GM19043 (cell line): Measurements from ENCODE around the gene ZNF768.
"Not testable (repeated sequence)": the region's sequence is repeated elsewhere in the genome, so short reads cannot be mapped to it uniquely, and the experiment has no call there.

Experiments used
- ATAC-seq: cut with Tn5 transposase; IDR thresholded peaks from one replicate; pipeline ENCODE4 v1.9.1; 2021; ENCODE audit warnings: low read depth; ENCODE audit not compliant: unreplicated experiment

The ZNF768 gene

DNA sequence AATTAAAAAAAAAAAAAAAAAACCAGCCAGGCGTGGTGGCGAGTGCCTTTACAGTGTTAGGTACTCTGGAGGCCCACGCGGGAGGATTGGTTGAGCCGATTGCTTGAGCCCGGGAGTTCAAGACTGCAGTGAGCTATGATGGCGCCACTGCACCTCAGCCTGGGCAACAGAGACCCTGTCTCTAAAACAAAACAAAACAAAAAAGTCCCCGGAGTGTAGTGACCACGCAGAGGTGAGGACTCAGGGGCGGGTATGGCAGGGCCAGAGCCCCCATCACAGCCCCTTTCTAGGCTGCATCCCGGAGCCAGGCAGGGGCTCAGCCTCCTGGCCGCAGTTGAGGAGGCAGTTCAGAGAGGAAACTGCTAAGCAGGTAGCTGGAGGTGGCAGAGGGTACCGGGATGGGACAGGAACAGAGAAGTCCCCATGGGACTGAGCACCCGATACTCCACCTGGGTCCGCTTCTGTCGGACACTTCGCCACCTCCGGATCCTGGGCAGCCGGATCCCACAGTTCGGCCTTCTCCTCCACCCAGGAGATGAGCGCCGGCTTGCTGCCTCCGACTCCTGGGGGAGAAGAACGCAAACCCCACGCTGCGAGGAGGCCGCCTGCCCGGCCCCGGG is 7.5 kb upstream of the ZNF768 start:
- ATAC-seq, result no peak

DNA sequence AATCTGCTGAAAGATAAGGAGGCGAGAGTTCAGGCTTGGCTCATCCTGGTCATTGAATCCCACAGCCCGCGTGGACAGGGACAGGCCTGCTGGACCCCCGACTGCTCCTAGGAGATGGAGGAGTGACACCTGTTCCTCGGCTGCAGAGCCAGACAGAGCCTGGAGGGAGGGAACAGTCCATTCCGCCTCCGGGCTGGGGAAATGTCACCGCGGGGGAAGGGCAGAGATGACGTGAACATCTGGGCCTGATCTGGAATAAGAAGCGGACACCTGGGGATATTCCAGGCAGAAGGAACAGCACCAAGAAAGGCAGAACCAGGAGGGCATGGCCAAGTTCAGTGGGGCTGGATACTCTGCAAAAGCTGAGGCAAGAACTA is 6.8 kb upstream of the ZNF768 start:
- ATAC-seq, result no peak

DNA sequence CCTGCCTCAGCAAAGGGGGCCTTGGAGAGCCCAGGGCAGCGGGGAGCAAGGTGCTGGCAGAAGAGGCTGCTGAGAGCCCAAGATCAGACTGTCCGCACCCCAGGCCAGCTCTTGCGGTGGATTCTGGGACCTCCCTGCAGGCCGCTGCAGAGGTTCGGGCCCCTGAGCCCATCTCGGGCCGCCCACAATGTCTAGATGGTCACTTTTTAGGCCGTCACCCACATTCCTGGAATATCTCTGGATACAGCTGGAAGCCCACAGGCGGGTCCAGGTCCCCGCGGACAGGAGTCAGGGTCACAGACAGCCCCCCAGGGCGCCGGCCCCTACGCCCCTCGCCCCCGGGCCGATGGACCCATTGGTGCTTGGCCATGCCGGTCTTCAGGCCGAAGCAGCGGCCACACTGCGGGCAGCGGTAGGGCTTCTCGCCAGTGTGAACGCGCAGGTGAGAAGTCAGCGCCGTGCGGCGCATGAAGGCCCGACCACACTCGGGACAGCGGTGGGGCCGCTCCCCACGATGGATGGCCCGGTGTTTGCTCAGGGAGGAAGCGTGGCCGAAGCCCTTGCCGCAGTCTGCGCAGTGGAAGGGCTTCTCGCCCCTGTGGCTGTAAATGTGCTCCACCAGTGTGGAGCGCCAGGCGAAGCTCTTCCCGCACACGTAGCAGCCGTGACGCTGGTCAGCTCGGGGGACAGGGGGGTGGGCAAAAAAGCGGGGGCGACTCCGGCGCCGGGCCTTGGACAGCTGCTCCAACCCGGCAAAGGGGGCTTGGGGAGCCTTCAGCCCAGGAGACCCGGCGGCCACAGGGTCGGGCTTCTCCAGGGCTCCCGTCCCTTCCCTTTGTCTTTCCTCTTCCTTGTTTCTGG is 6.1 kb upstream of the ZNF768 start:
- no peak for ATAC-seq

DNA sequence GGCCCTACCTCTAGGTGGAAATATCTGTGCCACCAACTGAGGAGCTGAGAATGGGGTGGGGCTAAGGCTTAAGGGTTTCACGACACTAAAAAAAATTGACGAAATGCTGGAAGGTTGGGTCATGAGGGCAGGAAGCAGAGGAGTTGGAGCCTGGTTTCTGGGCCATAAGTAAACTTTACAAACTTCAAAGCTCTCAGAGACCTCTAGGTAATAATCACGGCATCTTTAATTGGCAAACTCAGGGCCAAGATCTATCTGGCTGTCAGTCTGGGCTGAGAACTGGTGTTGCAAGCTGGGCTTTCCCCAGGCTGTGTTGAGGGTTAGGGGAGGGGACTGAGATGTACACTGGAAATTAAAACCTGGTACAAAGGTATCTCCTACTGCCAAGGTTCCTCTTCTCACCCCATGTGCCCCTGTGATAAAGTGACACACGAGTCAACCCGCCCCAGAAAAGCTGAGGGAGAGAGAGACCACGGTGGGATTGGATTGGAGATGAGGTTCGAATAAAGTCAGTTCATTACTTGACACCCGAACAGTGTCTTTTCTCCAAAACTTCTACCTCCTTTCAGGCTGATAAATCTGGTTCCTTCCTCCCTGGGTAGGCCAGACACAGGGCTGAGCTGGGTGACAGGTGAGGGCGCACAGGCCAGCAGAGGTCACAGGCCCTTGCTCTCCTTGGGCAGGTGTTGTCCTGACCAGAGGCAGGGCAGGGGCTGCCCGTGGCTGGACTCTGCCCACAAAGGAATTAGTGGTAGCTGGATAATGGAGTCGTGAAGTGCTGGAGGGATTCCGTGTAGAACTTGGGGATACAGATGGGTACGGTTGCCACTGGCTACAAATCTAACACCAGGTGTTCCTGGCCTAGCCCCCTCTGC is 4.0 kb upstream of the ZNF768 start:
- ATAC-seq, result no peak

DNA sequence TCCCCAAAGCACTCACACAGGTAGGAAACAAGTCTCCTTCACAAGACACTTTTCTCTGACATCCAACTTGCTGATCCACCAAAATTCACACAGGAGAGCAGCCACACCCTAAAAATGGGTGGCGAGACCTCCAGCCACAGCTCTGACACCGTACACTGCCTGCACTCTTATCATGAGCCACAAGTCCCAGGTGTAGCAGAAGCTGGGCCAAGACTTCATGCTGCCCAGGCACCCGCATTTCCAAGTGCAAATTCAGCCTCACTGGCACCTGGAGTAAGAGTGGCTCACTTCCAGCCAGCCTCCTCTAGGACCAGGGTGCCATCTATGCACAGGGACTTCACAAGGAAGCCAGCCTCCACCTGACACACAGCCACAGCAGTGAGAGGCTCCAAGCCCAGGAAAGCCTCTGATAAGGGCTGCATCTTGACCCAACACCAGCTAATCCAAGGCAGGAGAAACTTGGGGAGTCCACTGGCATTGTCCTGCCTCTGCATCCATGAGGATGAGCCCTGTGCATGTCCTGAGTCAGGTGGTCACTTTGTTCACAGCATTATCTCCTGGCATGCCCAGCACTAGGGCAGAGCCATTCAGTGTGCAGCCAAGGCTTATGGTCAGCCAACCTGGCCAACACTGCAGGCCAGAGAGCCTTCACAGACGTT is 2.6 kb upstream of the ZNF768 start:
- no peak for ATAC-seq

DNA sequence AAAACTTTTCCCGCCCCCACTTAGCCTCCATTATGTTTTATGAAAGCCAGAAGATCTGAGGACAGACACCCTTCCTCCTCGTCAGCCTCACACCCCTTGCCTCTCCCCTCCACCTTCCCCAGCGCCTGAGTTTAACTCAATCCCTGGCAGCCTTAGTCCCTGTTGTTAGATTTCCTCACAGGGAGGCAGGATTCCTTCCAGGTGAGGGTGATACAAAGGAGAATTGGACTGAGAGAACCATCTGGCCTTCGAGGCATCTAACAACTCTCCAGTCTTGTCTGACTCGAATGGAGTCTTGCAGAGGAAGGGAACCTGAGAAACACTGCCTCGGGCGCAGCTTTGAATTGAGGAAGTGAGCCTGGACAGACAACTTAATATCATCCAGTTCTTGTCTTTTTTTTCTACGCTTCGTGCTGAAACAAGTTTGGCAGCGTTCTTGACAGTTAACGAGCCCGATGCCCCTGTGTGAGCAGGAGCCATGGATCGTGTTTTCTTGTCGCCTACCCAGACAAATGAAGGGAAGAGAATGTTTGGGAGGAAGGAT is 1.3 kb upstream of the ZNF768 start:
- no peak for ATAC-seq

DNA sequence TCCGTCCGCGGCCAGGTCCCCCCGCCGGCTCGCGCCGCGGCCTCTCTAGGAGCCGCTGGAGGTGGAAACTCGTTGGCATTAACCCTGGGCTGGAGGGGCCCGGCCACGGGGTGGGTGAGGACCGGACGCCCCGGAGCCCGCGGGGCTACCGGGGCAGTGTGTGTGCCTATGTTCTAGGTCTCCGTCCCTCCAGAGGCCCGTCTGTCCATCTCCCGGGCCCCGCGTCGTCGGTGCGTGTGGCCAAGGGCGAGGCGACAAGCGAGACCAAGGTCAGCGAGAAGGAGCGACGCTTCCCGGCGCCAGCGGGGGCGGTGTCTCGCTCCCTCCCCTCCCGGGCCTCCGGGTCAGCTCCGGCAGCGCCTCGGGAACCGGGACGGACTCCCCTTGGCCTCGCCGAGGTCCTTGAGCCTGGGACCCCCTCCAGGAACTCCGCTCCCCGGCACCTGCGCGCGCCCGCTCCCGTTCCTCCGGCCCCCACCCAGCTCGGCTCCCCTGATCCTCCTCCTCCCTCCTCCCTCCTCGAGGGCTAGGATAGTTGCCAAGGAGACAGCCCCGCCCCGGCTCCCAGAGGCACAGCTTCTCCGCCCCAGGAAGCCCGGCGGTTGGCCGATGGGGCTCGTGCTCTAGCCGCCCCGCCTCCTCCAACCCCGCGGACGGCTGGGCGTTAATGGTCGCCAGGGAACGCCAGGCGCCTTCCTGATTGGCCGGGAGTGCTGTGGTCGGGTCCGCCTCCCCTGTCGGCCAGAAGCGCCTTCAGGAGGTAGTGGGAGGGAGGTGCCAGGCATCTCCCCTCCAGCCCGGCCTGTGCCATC is 663 bp upstream of the ZNF768 start:
- peak; percentile 76 for ATAC-seq

DNA sequence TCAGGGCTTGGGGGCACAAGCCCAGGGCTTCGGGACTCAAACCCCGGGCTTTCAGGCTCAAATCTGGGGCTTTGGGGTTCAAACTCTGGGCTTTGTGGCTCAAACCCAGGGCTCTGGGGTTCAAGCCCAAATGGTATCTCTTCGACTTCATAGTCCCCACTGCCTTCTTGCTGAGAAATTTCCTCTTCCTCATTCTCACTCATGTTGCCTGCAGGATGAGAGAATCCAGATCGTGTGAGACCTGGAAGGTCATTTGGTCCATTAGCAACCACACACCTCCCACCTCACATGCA is 576 bp downstream of the ZNF768 start:
- ATAC-seq, result no peak

DNA sequence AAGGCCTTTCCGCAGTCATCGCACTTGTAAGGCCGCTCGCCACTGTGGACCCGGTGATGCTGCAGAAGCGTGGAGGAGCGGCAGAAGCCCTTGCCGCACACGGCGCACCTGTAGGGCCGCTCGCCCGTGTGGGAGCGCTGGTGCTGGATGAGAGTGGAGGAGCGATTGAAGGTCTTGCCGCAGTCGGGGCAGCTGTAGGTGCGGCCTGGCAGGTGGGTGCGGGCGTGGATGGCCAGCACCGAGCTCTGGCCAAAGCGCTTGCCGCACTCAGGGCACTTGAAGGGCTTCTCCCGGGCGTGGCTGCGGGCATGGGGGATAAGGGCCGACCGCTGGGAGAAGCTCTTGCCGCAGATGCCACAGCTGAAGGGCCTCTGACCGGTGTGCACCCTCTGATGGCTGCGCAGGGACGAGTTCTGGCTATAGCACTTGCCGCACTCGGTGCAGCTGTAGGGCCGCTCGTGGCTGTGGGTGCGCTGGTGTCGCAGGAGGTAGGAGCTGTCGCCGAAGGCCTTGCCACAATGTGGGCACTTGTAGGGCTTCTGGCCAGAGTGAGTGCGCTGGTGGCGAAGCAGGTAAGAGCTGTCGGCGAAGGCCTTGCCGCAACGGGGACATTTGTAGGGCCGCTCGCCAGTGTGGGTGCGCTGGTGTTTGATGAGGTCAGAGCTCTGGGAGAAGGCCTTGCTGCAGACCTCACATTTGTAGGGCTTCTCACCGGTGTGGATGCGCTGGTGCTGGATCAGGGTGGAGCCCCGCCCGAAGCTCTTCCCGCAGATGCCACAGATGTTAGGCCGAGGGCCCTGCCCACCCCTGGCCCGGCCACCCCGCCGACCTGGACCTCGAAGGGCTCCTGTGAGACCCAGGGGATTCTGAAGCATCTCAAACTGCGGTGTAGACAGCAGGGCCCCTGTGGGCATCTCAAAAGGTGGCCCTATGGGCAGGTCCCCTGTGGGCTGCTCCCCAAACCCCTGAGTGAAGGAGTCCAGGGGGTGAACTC is 1.5 kb downstream of the ZNF768 start:
- no peak for ATAC-seq

DNA sequence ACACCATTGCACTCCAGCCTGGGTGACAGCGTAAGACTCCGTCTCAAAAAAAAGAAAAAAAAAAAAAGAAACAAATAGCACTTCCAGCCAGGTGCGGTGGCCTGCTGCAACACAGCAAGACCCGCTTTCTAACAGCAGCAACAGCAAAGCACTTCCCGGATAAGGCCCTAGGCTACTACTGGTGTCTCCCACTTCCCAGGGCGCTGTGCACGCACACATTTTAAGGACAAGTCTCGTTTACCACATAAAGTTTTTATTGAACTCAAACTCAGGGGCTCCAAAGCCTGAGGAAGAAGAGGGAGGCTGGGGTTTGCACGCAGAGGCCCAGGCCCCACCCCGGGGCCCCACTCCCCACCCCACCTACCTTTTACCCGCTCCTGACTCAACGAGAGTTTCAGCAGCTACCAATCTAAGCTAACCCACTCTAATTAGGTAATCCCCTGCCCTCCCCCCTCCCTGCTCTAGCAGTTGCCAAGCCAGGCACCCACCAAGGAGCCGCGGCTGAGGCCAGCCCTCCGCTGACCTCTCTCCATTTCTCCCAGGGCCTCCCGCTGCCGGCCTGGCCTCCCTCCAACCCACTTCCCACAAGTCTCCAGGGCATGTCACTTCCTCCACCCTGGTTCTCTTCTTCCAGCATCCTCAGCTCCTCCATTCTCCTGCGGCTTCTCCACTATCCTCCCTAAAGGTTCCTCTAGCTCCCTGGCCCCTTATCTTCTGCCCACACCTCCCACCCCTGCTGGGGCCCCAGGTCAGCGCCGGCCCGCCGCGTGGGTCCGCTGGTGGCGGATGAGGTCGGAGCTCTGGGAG is 2.4 kb downstream of the ZNF768 start:
- no peak for ATAC-seq

DNA sequence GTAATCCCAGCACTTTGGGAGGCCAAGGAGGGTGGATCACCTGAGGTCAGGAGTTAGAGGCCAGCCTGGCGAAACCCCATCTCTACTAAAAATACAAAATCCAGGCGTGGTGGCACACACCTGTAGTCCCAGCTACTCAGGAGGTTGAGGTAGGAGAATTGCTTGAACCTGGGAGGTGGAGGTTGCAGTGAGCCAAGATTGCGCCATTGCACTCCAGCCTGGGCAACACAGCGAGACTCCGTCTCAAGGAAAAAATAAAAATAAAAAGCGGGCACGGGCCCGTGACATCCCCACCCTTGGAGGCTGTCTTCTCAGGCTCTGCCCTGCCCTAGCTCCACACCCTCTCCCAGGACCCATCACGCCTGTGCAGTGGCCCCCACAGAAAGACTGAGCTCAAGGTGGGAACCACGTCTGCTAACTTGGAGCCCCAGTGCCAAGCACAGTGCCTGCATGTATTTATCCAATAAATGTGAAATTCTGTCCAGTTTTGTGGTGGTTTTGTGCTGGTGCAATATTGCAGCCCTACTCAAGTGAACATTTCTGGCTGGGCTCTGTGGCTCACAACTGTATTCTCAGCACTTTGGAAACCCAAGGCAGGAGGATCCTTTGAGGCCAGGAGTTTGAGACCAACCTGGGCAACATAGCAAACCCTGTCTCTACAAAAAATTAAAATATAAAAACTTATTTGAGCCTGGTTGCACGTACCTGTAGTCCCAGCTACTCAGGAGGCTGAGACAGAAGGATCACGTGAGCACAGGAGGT is 3.5 kb downstream of the ZNF768 start:
- not testable (repeated sequence) for ATAC-seq

DNA sequence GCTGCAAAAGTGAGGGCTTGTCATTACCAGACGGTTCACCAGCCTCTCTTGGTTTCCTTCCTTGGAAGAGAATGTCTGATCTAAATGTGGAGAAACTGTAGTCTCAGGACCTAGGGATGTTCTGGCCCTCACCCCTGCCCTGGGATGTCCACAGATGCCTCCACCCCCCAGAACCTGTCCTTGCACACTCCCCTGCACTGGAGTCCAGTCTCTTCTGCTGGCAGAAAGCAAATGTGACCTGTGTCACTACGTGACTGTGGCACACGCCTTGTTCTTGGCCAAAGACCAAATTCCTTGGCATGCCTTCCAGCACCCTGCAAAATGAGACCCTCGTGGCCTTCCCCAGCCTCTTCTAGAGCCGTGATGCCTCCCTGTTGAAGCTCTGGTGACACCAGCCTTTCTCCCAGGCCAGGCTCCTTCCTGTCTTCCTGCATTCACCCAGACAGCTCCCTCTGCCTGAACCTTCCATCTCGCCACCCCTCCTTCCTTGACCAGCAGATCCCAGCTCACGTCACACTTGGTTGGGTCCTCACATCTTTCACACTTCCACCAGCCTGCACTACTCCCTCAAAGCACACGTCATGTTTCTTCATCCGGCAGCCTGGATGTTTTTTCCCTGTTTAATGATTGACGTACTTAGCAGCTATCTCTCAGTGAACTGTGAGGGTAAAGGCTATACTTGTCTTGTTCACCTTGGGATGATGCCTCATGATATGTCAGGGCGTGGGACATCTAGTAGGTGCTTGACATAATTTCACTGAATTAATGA is 4.3 kb downstream of the ZNF768 start:
- ATAC-seq, result no peak

DNA sequence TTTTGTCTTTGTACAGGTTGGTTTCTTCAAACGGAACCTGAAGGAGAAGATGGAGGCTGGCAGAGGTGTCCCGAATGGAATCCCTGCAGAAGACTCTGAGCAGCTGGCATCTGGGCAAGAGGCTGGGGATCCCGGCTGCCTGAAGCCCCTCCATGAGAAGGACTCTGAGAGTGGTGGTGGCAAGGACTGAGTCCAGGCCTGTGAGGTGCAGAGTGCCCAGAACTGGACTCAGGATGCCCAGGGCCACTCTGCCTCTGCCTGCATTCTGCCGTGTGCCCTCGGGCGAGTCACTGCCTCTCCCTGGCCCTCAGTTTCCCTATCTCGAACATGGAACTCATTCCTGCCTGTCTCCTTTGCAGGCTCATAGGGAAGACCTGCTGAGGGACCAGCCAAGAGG is 4.9 kb downstream of the ZNF768 start:
- no peak for ATAC-seq

DNA sequence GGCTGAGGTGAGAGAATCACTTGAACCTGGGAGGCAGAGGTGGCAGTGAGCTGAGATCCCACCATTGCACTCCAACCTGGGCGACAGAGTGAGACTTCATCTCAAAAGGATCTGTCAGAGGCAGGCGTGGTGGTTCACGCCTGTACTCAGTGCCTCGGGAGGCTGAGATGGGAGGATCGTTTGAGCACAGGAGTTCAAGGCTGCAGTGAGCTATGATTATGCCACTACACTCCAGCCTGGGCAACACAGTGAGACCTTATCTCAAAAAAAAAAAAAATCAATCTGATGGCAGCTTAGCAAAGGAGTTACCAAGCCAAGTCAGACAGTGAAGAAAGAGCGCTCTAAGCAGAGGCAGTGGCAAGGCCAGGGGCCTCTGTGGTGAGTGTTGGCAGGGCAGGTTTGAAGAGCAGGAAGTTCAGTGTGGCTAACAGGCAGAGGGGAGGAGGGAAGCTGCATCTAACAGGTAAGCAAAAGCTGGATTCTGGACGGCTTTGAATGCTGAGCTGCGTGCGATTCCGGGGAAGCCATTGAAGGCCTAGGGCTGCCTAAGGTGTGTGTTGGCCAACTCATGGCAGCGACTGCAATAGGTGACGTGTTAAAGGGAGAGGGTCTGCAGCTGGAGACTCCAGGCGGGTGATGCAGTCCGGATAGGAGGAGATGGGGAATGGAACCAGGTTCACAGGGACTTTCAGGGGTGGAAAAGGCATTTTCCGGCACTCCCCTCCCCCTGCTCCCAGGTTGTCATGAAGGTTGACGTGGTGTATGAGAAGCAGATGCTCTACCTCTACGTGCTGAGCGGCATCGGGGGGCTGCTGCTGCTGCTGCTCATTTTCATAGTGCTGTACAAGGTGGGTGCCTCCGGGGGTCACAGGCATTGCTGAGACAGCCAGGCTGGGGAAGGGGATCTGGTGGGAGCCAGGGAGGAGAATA is 7.0 kb downstream of the ZNF768 start:
- ATAC-seq, result no peak

DNA sequence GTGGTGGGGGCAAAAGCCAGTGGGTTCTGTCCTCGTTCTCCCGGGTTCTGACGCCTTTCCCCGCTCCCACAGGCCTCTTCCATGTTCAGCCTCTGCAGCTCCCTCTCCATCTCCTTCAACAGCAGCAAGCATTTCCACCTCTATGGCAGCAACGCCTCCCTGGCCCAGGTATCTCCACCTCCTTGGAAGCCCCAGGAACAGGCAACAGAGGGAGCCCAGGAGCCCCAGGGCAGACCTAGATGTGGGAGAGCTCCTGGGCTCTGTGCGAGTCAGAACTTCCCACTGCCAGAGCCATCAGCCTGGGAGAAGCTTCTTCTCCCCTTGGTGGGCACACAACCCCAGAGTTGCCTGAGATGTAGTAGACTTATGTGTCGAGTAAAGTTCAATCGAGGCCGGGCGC is 7.8 kb downstream of the ZNF768 start:
- ATAC-seq, result no peak
